IMR-90 (cell line): Measurements from ENCODE around the gene VPS33B. TPM values are rescaled to one million over a fixed set of nuclear protein-coding genes. Genes with fewer than 3 reads are reported as not detected.
"Not testable (repeated sequence)": the region's sequence is repeated elsewhere in the genome, so short reads cannot be mapped to it uniquely, and the experiment has no call there.

Source experiments
- ATAC-seq: fragments of 200-7000 bp; cut with Tn5 transposase; 2 replicates; pipeline ENCODE4 v1.9.1; 2020; ENCODE audit warnings: low read depth, mild to moderate bottlenecking, moderate library complexity
- BruUV-seq: library from RNA; stranded (reverse); fragments of 400-500 nt; replicated peaks from 2 replicates; lab custom pipeline; 2021; lab: Mats Ljungman, UMichigan
- CTCF ChIA-PET: fragments of 300-600 bp; formaldehyde crosslinking; extraction: SDS; loops from one replicate; lab custom pipeline; 2021; ENCODE audit warnings: antibody characterized with exemption; lab: Yijun Ruan, JAX
- POLR2A ChIA-PET: fragments of 300-600 bp; sonication (Branson Sonifier 250); formaldehyde crosslinking; loops from one replicate; lab custom pipeline; 2022; ENCODE audit warnings: antibody characterized with exemption; ENCODE audit not compliant: unreplicated experiment; lab: Charles Lee
- DNase-seq: peaks from one replicate; pipeline ENCODE4 v3.0.0; 2013
- H2AFZ ChIP-seq: replicated peaks from 2 replicates; pipeline ENCODE3; 2013; ENCODE audit warnings: low read length, mild to moderate bottlenecking; ENCODE audit not compliant: poor library complexity
- H2AK5ac ChIP-seq: 2 replicates; pipeline ENCODE4 v1.6.1; 2013; ENCODE audit warnings: low read depth, low read length, inconsistent platforms
- H2AK9ac ChIP-seq: replicated peaks from 2 replicates; pipeline ENCODE3; 2013; ENCODE audit warnings: mild to moderate bottlenecking, low read depth, low read length, moderate library complexity; ENCODE audit not compliant: poor library complexity
- H2BK120ac ChIP-seq: 2 replicates; pipeline ENCODE4 v1.6.1; 2013; ENCODE audit warnings: low read depth, low read length, inconsistent platforms
- H2BK15ac ChIP-seq: 3 replicates; pipeline ENCODE4 v1.6.1; 2013; ENCODE audit warnings: low read depth, low read length, inconsistent platforms
- H2BK20ac ChIP-seq: 2 replicates; pipeline ENCODE4 v1.6.1; 2013; ENCODE audit warnings: low read depth, mild to moderate bottlenecking, inconsistent platforms, low read length, moderate library complexity
- H2BK5ac ChIP-seq: 2 replicates; pipeline ENCODE4 v1.6.1; 2013; ENCODE audit warnings: mild to moderate bottlenecking, low read depth, low read length, inconsistent platforms; ENCODE audit not compliant: poor library complexity, severe bottlenecking
- H3K14ac ChIP-seq: replicated peaks from 2 replicates; pipeline ENCODE4 v1.6.1; 2013; ENCODE audit warnings: low read depth, low read length, inconsistent platforms
- H3K18ac ChIP-seq: 2 replicates; pipeline ENCODE4 v1.6.1; 2013; ENCODE audit warnings: low read depth, low read length, control low read depth
- H3K23ac ChIP-seq: 2 replicates; pipeline ENCODE4 v1.6.1; 2013; ENCODE audit warnings: low read depth, low read length, inconsistent platforms
- H3K27ac ChIP-seq: 2 replicates; pipeline ENCODE4 v1.5.1; 2013; ENCODE audit warnings: mild to moderate bottlenecking, control low read depth, low read length; ENCODE audit not compliant: insufficient read depth
- H3K27me3 ChIP-seq: 2 replicates; pipeline ENCODE4 v1.6.1; 2013; ENCODE audit warnings: low read length; ENCODE audit not compliant: control insufficient read depth, insufficient read depth
- H3K36me3 ChIP-seq: 2 replicates; pipeline ENCODE4 v1.6.1; 2013; ENCODE audit warnings: low read length, mixed read lengths; ENCODE audit not compliant: control insufficient read depth, insufficient read depth
- H3K4ac ChIP-seq: 2 replicates; pipeline ENCODE4 v1.6.1; 2013; ENCODE audit warnings: low read depth, low read length, inconsistent platforms
- H3K4me1 ChIP-seq: 2 replicates; pipeline ENCODE4 v1.6.1; 2013; ENCODE audit warnings: low read length, mixed read lengths; ENCODE audit not compliant: control insufficient read depth, insufficient read depth
- H3K4me2 ChIP-seq: 2 replicates; pipeline ENCODE4 v1.6.1; 2013; ENCODE audit warnings: low read depth, mild to moderate bottlenecking, control low read depth, low read length, moderate library complexity
- H3K4me3 ChIP-seq: 2 replicates; pipeline ENCODE4 v1.5.1; 2013; ENCODE audit warnings: low read depth, mild to moderate bottlenecking, control low read depth, low read length, moderate library complexity; ENCODE audit not compliant: insufficient read depth
- H3K56ac ChIP-seq: 2 replicates; pipeline ENCODE4 v1.6.1; 2013; ENCODE audit warnings: low read length, inconsistent platforms; ENCODE audit not compliant: insufficient read depth; ENCODE audit errors: extremely low read depth
- H3K79me1 ChIP-seq, 2 experiments: 2 replicates each; pipeline ENCODE4 v1.6.1; 2013; ENCODE audit warnings: low read length in 2 of 2, inconsistent platforms in 1 of 2, low read depth in 1 of 2
- H3K9ac ChIP-seq: 2 replicates; pipeline ENCODE4 v1.6.1; 2013; ENCODE audit warnings: low read depth, low read length, control low read depth
- H3K9me1 ChIP-seq: 2 replicates; pipeline ENCODE4 v1.6.1; 2013; ENCODE audit warnings: low read length, inconsistent platforms; ENCODE audit not compliant: insufficient read depth
- H3K9me3 ChIP-seq: 2 replicates; pipeline ENCODE4 v1.6.1; 2013; ENCODE audit warnings: low read length; ENCODE audit not compliant: control insufficient read depth, insufficient read depth
- H4K20me1 ChIP-seq: 2 replicates; pipeline ENCODE4 v1.6.1; 2013; ENCODE audit warnings: low read length, inconsistent platforms; ENCODE audit not compliant: insufficient read depth
- H4K5ac ChIP-seq: 2 replicates; pipeline ENCODE4 v1.6.1; 2013; ENCODE audit warnings: mild to moderate bottlenecking, low read depth, low read length, control low read depth
- H4K8ac ChIP-seq, 2 experiments: 2 replicates each; pipeline ENCODE4 v1.6.1; 2013; ENCODE audit warnings: low read depth in 2 of 2, low read length in 2 of 2, control low read depth in 1 of 2, inconsistent platforms in 1 of 2
- H4K91ac ChIP-seq: 2 replicates; pipeline ENCODE4 v1.6.1; 2013; ENCODE audit warnings: low read depth, low read length, inconsistent platforms; ENCODE audit not compliant: insufficient read depth
- CEBPB ChIP-seq: IDR thresholded peaks from 2 replicates; pipeline ENCODE4 v1.6.1; 2012; ENCODE audit warnings: low read depth, low read length, improper control_type of control experiment
- CHD1 ChIP-seq: IDR thresholded peaks from 2 replicates; pipeline ENCODE4 v1.6.1; 2012; ENCODE audit warnings: low read depth, low read length, improper control_type of control experiment
- FOS ChIP-seq: fragments of 150-350 bp; IDR thresholded peaks from 2 replicates; pipeline ENCODE4 v1.6.1; 2016; ENCODE audit warnings: low read depth, low read length
- MAFK ChIP-seq: IDR thresholded peaks from 2 replicates; pipeline ENCODE4 v1.6.1; 2012; ENCODE audit warnings: low read depth, low read length, improper control_type of control experiment
- MXI1 ChIP-seq: IDR thresholded peaks from 2 replicates; pipeline ENCODE4 v1.6.1; 2012; ENCODE audit warnings: low read depth, mild to moderate bottlenecking, low read length, moderate library complexity, borderline replicate concordance
- RCOR1 ChIP-seq: IDR thresholded peaks from 2 replicates; pipeline ENCODE4 v1.6.1; 2012; ENCODE audit warnings: mild to moderate bottlenecking, low read length, improper control_type of control experiment; ENCODE audit not compliant: insufficient replicate concordance
- RFX5 ChIP-seq: IDR thresholded peaks from 2 replicates; pipeline ENCODE4 v1.8.0; 2012; ENCODE audit warnings: low read depth, mild to moderate bottlenecking, low read length, moderate library complexity
- USF2 ChIP-seq: fragments of 150-350 bp; IDR thresholded peaks from 2 replicates; pipeline ENCODE4 v1.6.1; 2017; ENCODE audit warnings: mild to moderate bottlenecking, antibody characterized with exemption, low read length, low read depth
- WGBS, 2 experiments: methylation state at CpG; one replicate each; pipeline versions ENCODE4 v1.1.5 to v1.1.7; 2013; ENCODE audit warnings: missing lambda C conversion rate in 2 of 2; ENCODE audit not compliant: insufficient read length in 1 of 2; ENCODE audit errors: extremely low coverage in 2 of 2; 5-methylcytosine and 5-hydroxymethylcytosine counted together
- dilution Hi-C: fragments of 300-500 bp; cut with HindIII; formaldehyde crosslinking; loops from one replicate; pipeline ENCODE4 v1.14.3; 2018; ENCODE audit warnings: low sequenced_read_pairs; ENCODE audit not compliant: unreplicated experiment
- in situ Hi-C: fragments of 300-500 bp; cut with MboI; formaldehyde crosslinking; loops from 3 replicates; pipeline ENCODE4 v1.14.3; 2019; ENCODE audit warnings: low sequenced_read_pairs, inconsistent platforms, mixed read lengths
- intact Hi-C: fragments of 100-400 bp; cut with micrococcal nuclease; formaldehyde crosslinking; loops from 2 replicates; pipeline ENCODE4 v1.10.0; 2022
- polyA plus RNA-seq, 3 experiments: library from polyadenylated mRNA; depleted of rRNA; stranded (reverse); fragments of >200 nt; gene quantifications; 2 replicates each; pipeline ENCODE4 v1.2.3, GENCODE V29; 2012; ENCODE audit warnings: low replicate concordance in 1 of 3
- total RNA-seq: library from RNA; depleted of rRNA; stranded (reverse); fragments of >200 nt; gene quantifications from 2 replicates; pipeline ENCODE4 v1.2.3, GENCODE V29; 2012

Gene VPS33B
- total and polyA plus RNA-seq, 2 of the 4 experiments (the other 2 are of a cell fraction): 9.0 to 11.3 TPM

- H3K79me1 ChIP-seq: no peaks in the 10 kb centered on the region
- H3K4ac ChIP-seq: no peak overlapping the region
- H4K91ac ChIP-seq: no peak overlapping the region
- no peak overlapping the region for H2BK15ac ChIP-seq
- ATAC-seq (no peak), DNase-seq (no peak)
- ChIA-PET POLR2A (no interaction called here), CTCF (no interaction called here)
- no peak overlapping the region for H4K5ac ChIP-seq
- H2AK5ac ChIP-seq: no peak overlapping the region
- no peaks in the 10 kb centered on the region for H4K20me1 ChIP-seq
- H3K27ac ChIP-seq: no peak overlapping the region
- H3K9me3 ChIP-seq: no peaks in the 10 kb centered on the region
- H4K8ac ChIP-seq: no peak overlapping the region
- H3K4me2 ChIP-seq: no peak overlapping the region; the same call in 1 of the 2 replicates
- in situ Hi-C loops: no loop called here
- WGBS, 2 experiments: no CpG with 5 or more reads among the region's 4 CpGs
- H3K27me3 ChIP-seq: peaks cover 5% of the 10 kb centered on the region
- BruUV-seq: no TSS peak
- TF ChIP-seq USF2: no peak
- no peak for TF ChIP-seq FOS
- no peak for TF ChIP-seq MXI1
- no peak for TF ChIP-seq RFX5
- TF ChIP-seq CHD1: no peak
- no peak for TF ChIP-seq RCOR1
- TF ChIP-seq CEBPB: no peak
- TF ChIP-seq MAFK: no peak
- H3K4me3 ChIP-seq: no peak overlapping the region
- H3K9ac ChIP-seq: no peak overlapping the region
- H3K9me1 ChIP-seq: no peaks in the 10 kb centered on the region
- H3K4me1 ChIP-seq: no peaks in the 10 kb centered on the region
- intact Hi-C loops: no loop called here
- H3K14ac ChIP-seq: no peak overlapping the region
- H2BK120ac ChIP-seq: no peak overlapping the region
- no peak overlapping the region for H3K18ac ChIP-seq
- no peak overlapping the region for H2BK5ac ChIP-seq
- H3K36me3 ChIP-seq: no peaks in the 10 kb centered on the region
- no peak overlapping the region for H2BK20ac ChIP-seq
- H2AK9ac ChIP-seq: no peak overlapping the region
- dilution Hi-C loops: no loop called here
- H3K23ac ChIP-seq: no peak overlapping the region
- no peak overlapping the region for H3K56ac ChIP-seq
- H2AFZ ChIP-seq: no peak overlapping the region
Observed at GRCh38 chr15:91047545-91048199, 25.3 kb upstream of the VPS33B start.

- H2AK5ac ChIP-seq, in situ Hi-C loops, H3K14ac ChIP-seq, H4K8ac ChIP-seq, H3K9ac ChIP-seq, CTCF ChIA-PET, H3K79me1 ChIP-seq, H3K23ac ChIP-seq, H3K27ac ChIP-seq, H2BK5ac ChIP-seq, H3K36me3 ChIP-seq, H3K4me3 ChIP-seq, ATAC-seq, DNase-seq, H3K56ac ChIP-seq, H4K5ac ChIP-seq, dilution Hi-C loops, H4K20me1 ChIP-seq, POLR2A ChIA-PET, BruUV-seq, intact Hi-C loops, H2BK120ac ChIP-seq, H3K4me2 ChIP-seq, H2BK15ac ChIP-seq, H3K27me3 ChIP-seq, H3K18ac ChIP-seq, H2AFZ ChIP-seq, H2BK20ac ChIP-seq, H3K9me3 ChIP-seq, H4K91ac ChIP-seq, H3K9me1 ChIP-seq, H3K4me1 ChIP-seq, H2AK9ac ChIP-seq, H3K4ac ChIP-seq: not testable (repeated sequence)
Observed at GRCh38 chr15:91046056-91046455, 23.7 kb upstream of the VPS33B start.
